Osteocyte (in vitro differentiated cells): ENCODE data around the gene EMP2. TPM values are rescaled to one million over a fixed set of nuclear protein-coding genes. Genes with fewer than 3 reads are reported as not detected.

Experiments
- DNase-seq: peaks from one replicate; pipeline ENCODE4 v3.0.0; 2021; ENCODE audit warnings: mixed read lengths; ENCODE audit not compliant: unreplicated experiment; ENCODE audit errors: extremely low spot score
- H3K27ac Mint-ChIP-seq: one replicate; pipeline ENCODE4 v1.8.0; 2021; ENCODE audit warnings: mild to moderate bottlenecking, mixed read lengths; ENCODE audit not compliant: unreplicated experiment
- H3K27me3 Mint-ChIP-seq: one replicate; pipeline ENCODE4 v1.8.0; 2021; ENCODE audit warnings: mixed read lengths; ENCODE audit not compliant: unreplicated experiment
- H3K36me3 Mint-ChIP-seq: one replicate; pipeline ENCODE4 v1.8.0; 2021; ENCODE audit warnings: mixed read lengths; ENCODE audit not compliant: unreplicated experiment
- H3K4me1 Mint-ChIP-seq: one replicate; pipeline ENCODE4 v1.8.0; 2021; ENCODE audit warnings: mixed read lengths; ENCODE audit not compliant: unreplicated experiment
- H3K4me3 Mint-ChIP-seq: one replicate; pipeline ENCODE4 v1.8.0; 2021; ENCODE audit warnings: mild to moderate bottlenecking, moderate library complexity, mixed read lengths; ENCODE audit not compliant: unreplicated experiment
- H3K9me3 Mint-ChIP-seq: one replicate; pipeline ENCODE4 v1.8.0; 2021; ENCODE audit warnings: mixed read lengths; ENCODE audit not compliant: unreplicated experiment
- total RNA-seq: library from RNA; stranded (reverse); gene quantifications from 2 replicates; pipeline ENCODE4 v1.2.1, GENCODE V29; 2021
- TF ChIP-seq, protein P1 (sequence below): fragments of 200-600 bp; sonication (generic); IDR thresholded peaks from 2 replicates; pipeline ENCODE4 v1.5.0; 2021; ENCODE audit warnings: antibody characterized with exemption, mild to moderate bottlenecking, moderate library complexity

Gene EMP2
- total RNA-seq, 1 donor from 2014 or later: 5.9 TPM

- Mint-ChIP-seq H3K4me3 (no peak overlapping the region), H3K9me3 (peaks cover 9% of the 10 kb centered on the region), H3K27ac (no peak overlapping the region), H3K27me3 (no peaks in the 10 kb centered on the region), H3K36me3 (peaks cover 5% of the 10 kb centered on the region), H3K4me1 (peaks cover 11% of the 10 kb centered on the region)
- no peak for DNase-seq
- TF ChIP-seq, protein P1, sequence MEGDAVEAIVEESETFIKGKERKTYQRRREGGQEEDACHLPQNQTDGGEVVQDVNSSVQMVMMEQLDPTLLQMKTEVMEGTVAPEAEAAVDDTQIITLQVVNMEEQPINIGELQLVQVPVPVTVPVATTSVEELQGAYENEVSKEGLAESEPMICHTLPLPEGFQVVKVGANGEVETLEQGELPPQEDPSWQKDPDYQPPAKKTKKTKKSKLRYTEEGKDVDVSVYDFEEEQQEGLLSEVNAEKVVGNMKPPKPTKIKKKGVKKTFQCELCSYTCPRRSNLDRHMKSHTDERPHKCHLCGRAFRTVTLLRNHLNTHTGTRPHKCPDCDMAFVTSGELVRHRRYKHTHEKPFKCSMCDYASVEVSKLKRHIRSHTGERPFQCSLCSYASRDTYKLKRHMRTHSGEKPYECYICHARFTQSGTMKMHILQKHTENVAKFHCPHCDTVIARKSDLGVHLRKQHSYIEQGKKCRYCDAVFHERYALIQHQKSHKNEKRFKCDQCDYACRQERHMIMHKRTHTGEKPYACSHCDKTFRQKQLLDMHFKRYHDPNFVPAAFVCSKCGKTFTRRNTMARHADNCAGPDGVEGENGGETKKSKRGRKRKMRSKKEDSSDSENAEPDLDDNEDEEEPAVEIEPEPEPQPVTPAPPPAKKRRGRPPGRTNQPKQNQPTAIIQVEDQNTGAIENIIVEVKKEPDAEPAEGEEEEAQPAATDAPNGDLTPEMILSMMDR: no peak
These were observed 13.8 kb downstream of the EMP2 start for GRCh38 chr16:10566613-10567012.

DNA sequence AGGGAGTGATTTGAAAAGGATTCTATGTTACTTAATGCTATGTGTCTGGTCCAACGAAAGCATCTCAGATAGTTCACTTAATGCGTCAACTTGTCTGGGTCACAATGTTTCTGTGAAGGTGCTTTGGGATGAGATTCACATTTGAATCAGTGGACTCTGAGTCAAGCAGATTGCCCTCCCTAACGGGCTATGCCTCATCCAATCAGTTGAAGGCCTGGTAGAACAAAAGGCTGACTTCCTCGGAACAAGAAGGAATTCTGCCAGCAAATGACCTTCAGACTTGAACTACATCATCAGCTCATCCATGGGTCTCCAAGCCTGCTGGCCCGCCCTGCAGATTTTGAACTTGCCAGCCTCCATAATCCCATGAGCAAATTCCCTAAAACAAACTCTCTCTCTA is 15.2 kb downstream of the EMP2 start:
- TF ChIP-seq, protein P1: no peak
- H3K9me3 Mint-ChIP-seq: peaks cover 10% of the 10 kb centered on the region
- no peak overlapping the region for H3K27ac Mint-ChIP-seq
- DNase-seq: no peak
- peaks cover 11% of the 10 kb centered on the region for H3K4me1 Mint-ChIP-seq
- no peaks in the 10 kb centered on the region for H3K27me3 Mint-ChIP-seq
- no peak overlapping the region for H3K4me3 Mint-ChIP-seq
- H3K36me3 Mint-ChIP-seq: peaks cover 5% of the 10 kb centered on the region

DNA sequence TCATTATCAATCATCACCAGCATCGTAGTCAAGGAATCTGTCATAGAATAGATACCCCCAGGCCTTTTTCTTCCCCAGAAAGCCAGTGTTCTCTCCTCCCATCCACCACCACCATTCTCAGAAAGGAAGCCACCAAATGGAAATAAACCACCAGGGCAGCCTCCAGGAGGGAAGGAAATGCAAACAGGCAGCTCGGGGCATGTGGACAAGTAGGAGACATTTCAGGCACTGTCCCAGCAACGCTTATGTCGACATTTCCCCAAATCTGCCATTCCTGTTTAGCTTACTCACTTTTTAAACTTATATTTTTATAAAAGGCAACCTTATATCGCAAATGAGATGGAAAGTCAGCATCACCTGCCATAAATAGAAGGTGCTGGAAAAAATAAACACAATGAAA is 15.8 kb downstream of the EMP2 start:
- no peaks in the 10 kb centered on the region for H3K27me3 Mint-ChIP-seq
- no peak overlapping the region for H3K4me3 Mint-ChIP-seq
- TF ChIP-seq, protein P1: no peak
- peaks cover 5% of the 10 kb centered on the region for H3K36me3 Mint-ChIP-seq
- H3K9me3 Mint-ChIP-seq: peaks cover 10% of the 10 kb centered on the region
- no peak for DNase-seq
- H3K4me1 Mint-ChIP-seq: peaks cover 9% of the 10 kb centered on the region
- H3K27ac Mint-ChIP-seq: peak overlapping the region; percentile 27

GRCh38 chr16:10562361-10562899 is 18.0 kb downstream of the EMP2 start:
- Mint-ChIP-seq H3K4me1 (peaks cover 9% of the 10 kb centered on the region), H3K9me3 (peaks cover 10% of the 10 kb centered on the region), H3K27ac (no peak overlapping the region), H3K36me3 (peaks cover 5% of the 10 kb centered on the region), H3K27me3 (no peaks in the 10 kb centered on the region), H3K4me3 (no peak overlapping the region)
- no peak for DNase-seq
- TF ChIP-seq, protein P1: no peak

DNA sequence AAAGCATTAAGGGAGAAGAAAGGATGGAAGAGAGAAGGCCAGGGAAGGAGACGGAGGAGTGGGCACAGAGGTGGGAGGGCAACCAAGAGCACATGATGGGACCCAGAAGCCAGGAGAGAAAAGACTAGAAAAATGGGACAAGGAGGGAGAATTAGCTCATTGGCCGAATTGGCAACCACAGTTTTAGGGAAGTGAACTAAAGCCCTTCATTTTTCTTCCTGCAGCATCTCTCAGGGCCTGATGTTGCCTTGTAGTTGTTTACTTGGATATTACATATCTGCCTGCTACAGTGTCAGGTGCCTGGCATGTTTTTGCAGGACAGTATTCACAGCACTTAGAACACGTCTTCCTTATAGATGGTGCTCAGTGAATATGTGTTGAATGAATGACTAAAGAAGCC is 19.0 kb downstream of the EMP2 start:
- DNase-seq: no peak
- H3K27me3 Mint-ChIP-seq: no peaks in the 10 kb centered on the region
- H3K36me3 Mint-ChIP-seq: peaks cover 5% of the 10 kb centered on the region
- H3K4me1 Mint-ChIP-seq: peaks cover 9% of the 10 kb centered on the region
- no peak overlapping the region for H3K4me3 Mint-ChIP-seq
- no peak overlapping the region for H3K27ac Mint-ChIP-seq
- TF ChIP-seq, protein P1: no peak
- H3K9me3 Mint-ChIP-seq: peaks cover 10% of the 10 kb centered on the region
